ENCODE results near the gene SLC12A7. TPM values are rescaled to one million over a fixed set of nuclear protein-coding genes. Genes with fewer than 3 reads are reported as not detected.
"Not testable (repeated sequence)": the region's sequence is repeated elsewhere in the genome, so short reads cannot be mapped to it uniquely, and the experiment has no call there.

SLC12A7 gene
- total and polyA plus RNA-seq, 9 of the 15 experiments (the other 6 are each of a cell fraction or from before 2014, with no cell fraction given): 0.01 to 3.1 (median 0.56) TPM

DNA sequence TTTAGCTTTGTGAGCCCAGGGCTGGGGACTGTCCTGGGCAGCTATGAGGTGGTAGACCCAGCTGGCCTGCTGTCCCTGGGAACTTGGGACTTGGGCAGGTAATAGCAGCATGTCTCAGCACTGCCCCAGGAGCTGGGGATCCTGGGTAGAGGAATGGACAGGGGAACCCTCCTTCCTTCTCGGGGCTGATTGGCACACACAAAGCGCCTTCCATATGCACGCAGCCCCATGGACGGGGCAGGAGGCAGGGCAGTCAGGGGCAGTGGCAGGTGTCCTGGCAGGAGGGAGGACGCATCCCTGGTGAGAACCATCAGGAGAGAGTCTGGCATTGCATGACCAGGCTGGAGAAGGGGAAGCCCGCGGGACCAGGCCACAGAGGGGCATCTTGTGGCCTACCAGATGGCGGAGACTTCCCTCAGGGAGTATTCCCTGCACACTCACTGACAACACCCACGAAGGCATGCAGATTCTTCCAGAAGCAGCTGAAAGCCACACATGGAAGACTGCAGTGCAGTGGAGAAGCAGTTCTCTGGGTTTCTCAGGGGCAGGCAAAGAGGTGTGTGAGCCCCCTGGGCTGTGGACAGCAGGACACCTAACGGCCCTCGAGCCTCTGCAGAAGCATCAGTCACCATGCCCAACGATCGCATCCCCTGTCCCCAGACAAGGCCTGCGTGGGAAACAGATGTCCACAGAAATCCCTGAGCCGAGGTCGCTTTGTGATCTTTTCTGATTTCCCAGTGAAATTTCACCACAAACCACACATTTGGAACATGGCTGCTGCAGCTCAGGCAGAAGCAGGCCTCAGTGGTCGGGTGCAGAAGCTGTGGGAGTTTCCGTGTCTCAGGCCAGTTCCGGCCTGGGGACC lies 110.2 kb downstream of the SLC12A7 start (continued):
- TF ChIP-seq, protein P1, sequence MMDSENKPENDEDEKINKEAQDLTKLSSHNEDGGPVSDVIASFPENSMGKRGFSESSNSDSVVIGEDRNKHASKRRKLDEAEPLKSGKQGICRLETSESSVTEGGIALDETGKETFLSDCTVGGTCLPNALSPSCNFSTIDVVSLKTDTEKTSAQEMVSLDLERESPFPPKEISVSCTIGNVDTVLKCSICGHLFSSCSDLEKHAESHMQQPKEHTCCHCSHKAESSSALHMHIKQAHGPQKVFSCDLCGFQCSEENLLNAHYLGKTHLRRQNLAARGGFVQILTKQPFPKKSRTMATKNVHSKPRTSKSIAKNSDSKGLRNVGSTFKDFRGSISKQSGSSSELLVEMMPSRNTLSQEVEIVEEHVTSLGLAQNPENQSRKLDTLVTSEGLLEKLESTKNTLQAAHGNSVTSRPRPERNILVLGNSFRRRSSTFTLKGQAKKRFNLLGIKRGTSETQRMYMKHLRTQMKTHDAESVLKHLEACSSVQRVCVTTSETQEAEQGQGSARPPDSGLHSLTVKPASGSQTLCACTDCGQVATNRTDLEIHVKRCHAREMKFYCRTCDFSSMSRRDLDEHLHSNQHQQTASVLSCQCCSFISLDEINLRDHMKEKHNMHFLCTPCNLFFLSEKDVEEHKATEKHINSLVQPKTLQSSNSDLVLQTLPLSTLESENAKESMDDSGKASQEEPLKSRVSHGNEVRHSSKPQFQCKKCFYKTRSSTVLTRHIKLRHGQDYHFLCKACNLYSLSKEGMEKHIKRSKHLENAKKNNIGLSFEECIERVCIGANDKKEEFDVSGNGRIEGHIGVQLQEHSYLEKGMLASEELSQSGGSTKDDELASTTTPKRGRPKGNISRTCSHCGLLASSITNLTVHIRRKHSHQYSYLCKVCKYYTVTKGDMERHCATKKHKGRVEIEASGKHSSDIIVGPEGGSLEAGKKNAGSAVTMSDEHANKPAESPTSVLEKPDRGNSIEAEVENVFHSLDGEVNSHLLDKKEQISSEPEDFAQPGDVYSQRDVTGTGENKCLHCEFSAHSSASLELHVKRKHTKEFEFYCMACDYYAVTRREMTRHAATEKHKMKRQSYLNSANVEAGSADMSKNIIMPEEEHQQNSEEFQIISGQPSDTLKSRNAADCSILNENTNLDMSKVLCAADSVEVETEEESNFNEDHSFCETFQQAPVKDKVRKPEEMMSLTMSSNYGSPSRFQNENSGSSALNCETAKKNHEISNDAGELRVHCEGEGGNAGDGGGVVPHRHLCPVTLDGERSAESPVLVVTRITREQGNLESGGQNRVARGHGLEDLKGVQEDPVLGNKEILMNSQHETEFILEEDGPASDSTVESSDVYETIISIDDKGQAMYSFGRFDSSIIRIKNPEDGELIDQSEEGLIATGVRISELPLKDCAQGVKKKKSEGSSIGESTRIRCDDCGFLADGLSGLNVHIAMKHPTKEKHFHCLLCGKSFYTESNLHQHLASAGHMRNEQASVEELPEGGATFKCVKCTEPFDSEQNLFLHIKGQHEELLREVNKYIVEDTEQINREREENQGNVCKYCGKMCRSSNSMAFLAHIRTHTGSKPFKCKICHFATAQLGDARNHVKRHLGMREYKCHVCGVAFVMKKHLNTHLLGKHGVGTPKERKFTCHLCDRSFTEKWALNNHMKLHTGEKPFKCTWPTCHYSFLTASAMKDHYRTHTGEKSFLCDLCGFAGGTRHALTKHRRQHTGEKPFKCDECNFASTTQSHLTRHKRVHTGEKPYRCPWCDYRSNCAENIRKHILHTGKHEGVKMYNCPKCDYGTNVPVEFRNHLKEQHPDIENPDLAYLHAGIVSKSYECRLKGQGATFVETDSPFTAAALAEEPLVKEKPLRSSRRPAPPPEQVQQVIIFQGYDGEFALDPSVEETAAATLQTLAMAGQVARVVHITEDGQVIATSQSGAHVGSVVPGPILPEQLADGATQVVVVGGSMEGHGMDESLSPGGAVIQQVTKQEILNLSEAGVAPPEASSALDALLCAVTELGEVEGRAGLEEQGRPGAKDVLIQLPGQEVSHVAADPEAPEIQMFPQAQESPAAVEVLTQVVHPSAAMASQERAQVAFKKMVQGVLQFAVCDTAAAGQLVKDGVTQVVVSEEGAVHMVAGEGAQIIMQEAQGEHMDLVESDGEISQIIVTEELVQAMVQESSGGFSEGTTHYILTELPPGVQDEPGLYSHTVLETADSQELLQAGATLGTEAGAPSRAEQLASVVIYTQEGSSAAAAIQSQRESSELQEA (IDR thresholded peaks at IDR 0.05; ENCODE audit: low read depth): no peak
- TF ChIP-seq MAFF (IDR thresholded peaks at IDR 0.05; ENCODE audit: low read length) (no peak), MBD2 (IDR thresholded peaks at IDR 0.05; ENCODE audit: borderline replicate concordance, low read depth) (no peak), U2AF1 (optimal IDR thresholded peaks at IDR 0.05; ENCODE audit: low read depth, low read length) (no peak), ZNF282 (CRISPR knock-in tag; IDR thresholded peaks at IDR 0.05) (no peak), ZNF696 (CRISPR knock-in tag; conservative IDR thresholded peaks at IDR 0.05) (no peak), PCBP2 (IDR thresholded peaks at IDR 0.05; ENCODE audit: low read depth, low read length, poor library complexity, severe bottlenecking) (no peak), GABPB1 (CRISPR knock-in tag; IDR thresholded peaks at IDR 0.05) (no peak)
- TF ChIP-seq, protein P2, sequence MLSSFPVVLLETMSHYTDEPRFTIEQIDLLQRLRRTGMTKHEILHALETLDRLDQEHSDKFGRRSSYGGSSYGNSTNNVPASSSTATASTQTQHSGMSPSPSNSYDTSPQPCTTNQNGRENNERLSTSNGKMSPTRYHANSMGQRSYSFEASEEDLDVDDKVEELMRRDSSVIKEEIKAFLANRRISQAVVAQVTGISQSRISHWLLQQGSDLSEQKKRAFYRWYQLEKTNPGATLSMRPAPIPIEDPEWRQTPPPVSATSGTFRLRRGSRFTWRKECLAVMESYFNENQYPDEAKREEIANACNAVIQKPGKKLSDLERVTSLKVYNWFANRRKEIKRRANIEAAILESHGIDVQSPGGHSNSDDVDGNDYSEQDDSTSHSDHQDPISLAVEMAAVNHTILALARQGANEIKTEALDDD (IDR thresholded peaks at IDR 0.05): no peak

DNA sequence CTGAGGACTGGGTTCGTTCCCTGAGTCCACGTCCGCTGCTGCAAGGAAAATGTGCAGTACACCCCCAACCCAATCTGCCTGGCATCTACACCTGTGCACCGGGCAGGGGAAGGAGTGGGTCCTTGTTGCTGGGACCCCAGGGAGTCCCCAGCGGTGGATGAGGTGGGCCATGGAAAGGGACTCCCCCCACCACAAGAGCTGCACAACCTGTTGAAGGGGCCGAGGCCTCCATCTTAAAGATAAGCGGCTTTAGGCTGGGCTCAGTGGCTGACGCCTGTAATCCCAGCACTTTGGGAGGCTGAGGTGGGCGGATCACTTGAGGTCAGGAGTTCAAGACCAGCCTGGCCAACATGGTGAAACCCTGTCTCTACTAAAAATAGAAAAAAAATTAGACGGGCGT lies 111.0 kb downstream of the SLC12A7 start:
- Histone ChIP-seq H4K20me1 (replicated peaks; ENCODE audit: control insufficient read depth, insufficient read depth, low read length) (peaks cover 16% of the 10 kb centered on the region; the same call in 1 of the 2 replicates), H3K4me1 (replicated peaks in 1 of 2; ENCODE audit: control insufficient read depth in 2 of 2, insufficient read depth in 2 of 2, low read length in 2 of 2) (peaks cover 6 to 26% of the 10 kb centered on the region in 2 experiments; a peak in 4 of 5 replicates), H3K27me3 (ENCODE audit: control insufficient read depth in 2 of 2, insufficient read depth in 2 of 2, low read length in 2 of 2) (peaks cover 26 to 70% of the 10 kb centered on the region in 2 experiments; a peak in 4 of 5 replicates)
- H3K4me2 ChIP-seq (ENCODE audit: insufficient read depth, low read length); CTCF ChIA-PET (ENCODE audit: low intra/inter-chr PET ratio); H3K9me3 ChIP-seq (replicated peaks; ENCODE audit: control insufficient read depth, insufficient read depth, low read depth, low read length); ATAC-seq; H3K36me3 ChIP-seq (ENCODE audit: control insufficient read depth, insufficient read depth, low read length); H3K4me3 ChIP-seq; H3K27ac ChIP-seq (ENCODE audit: extremely low read depth, low read depth, low read length); DNase-seq (ENCODE audit: extremely low read depth in 1 of 4, low spot score in 3 of 4); intact Hi-C loops (cut with micrococcal nuclease); H2AFZ ChIP-seq (ENCODE audit: low read depth, low read length); BruUV-seq (replicated peaks); H3K79me2 ChIP-seq (ENCODE audit: control insufficient read depth, insufficient read depth, low read length); H3K9me1 ChIP-seq (ENCODE audit: control insufficient read depth, insufficient read depth, low read length); FAIRE-seq; in situ Hi-C loops (cut with MboI); H3K9ac ChIP-seq (ENCODE audit: insufficient read depth in 1 of 2, low read depth in 2 of 2, low read length in 2 of 2): not testable (repeated sequence)
- POLR2A ChIA-PET: interaction anchor here (0.7 to 1.5 kb wide), 2 partner anchors 35 to 140 kb away, joined by 3 to 4 read pairs; no protein-coding TSS in a partner anchor
- WGBS (ENCODE audit: insufficient coverage, low coverage, missing lambda C conversion rate): 2% methylated on average over 11 of the region's 11 CpGs

Data from K562 (cell line).